GM10847 (cell line): ENCODE data around the gene GPR157.

ENCODE experiments used
- POLR2A ChIP-seq: IDR thresholded peaks from 2 replicates; pipeline ENCODE4 v1.6.1; 2011; ENCODE audit not compliant: insufficient read length; ENCODE audit errors: extremely low read depth

GPR157 gene

DNA sequence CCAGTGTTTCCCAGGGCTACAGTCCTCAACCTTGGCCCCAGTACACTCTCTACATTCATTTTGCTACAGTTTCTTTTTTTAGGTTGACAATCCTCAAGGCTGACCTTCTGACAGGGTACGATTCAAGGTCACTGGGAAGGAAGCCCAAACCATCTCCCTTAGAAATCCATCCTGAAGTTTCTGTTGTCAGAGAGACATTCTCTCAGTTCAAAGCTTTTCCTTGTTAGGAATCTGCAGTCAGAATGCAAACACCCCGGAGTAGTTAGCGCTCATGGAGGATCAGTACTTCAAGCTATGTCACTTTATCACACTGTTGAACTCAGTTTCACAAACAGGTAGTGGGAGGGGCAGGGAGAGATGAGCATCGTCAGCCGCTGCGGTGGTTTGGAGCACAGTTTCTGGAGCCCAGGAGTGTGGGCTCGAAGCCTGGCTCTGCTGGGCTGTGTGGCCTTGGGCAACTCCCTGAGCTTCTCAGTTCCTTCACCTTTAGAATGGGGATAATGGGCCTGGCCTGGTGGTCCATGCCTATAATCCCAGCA, 63.6 kb downstream of the GPR157 start:
- no peak for TF ChIP-seq POLR2A

DNA sequence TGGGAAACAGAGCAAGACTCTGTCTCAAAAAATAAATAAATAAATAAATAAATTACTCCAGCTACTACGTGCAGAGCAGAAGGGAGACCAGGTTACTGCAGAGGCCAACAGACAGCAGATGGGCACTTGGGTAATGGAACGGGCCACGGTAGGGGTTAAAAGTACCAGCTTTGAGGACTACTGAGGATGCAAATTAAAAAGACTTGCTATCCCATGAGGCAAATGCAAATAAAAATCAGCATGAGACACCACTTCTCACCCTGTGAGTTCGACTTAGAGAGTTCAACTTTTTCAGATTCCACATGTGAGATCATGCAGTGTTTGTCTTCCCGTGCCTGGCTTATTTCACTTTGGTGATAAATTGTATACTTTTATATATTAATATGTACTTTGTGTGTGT, 66.1 kb downstream of the GPR157 start:
- no peak for TF ChIP-seq POLR2A

DNA sequence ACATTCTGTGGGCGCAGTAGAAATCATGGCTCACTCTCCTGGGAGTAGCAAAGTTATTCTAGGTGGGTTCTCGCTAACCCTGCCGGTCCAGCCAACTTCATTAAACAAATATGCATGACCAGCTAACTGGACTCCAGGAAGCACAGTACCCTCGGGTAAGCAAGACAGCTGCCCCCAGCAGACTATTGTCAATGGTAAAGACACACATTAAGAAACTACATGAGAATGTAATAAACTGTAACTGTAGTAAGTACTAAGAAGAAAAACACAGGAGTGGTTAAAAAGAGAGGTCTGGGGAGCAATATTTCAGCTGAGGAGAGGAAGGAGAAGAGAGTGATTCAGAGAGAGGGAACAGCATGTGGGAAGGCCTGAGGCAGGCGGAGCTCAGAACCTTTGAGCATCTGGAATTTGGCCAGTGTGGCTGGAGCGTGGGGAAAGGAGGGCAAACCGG, 66.9 kb downstream of the GPR157 start:
- TF ChIP-seq POLR2A, result no peak

DNA sequence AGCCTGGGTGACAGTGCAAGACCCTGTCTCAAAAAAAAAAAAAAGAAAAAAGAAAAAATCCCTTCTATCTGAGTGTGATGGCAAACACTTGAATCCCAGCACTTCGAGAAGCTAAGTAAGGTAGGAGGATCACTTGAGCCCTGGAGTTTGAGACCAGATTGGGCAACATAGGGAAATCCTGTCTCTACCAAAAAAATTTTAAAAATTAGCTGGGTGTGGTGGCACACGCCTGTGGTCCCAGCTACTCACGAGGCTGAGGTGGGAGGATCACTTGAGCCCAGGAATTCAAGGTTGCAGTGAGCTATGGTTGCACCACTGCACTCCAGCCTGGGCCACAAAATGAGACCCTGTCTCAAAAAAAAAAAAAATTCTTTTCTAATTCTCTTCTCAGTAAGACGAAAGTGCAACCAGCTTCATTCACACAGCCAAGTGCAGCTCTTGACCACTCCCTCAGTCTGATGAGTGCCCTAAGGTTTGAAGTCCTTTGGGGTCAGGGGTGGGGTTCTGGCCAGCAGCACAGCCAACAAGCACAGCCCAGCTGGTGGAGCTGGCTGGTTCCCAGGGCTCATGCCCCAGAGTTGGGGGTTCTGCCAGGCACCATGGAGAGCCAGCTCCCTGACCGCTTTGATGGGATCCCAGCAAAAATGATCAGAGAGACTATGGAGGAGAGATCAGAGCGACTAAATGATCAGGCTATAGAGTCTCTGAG, 67.5 kb downstream of the GPR157 start:
- no peak for TF ChIP-seq POLR2A

DNA sequence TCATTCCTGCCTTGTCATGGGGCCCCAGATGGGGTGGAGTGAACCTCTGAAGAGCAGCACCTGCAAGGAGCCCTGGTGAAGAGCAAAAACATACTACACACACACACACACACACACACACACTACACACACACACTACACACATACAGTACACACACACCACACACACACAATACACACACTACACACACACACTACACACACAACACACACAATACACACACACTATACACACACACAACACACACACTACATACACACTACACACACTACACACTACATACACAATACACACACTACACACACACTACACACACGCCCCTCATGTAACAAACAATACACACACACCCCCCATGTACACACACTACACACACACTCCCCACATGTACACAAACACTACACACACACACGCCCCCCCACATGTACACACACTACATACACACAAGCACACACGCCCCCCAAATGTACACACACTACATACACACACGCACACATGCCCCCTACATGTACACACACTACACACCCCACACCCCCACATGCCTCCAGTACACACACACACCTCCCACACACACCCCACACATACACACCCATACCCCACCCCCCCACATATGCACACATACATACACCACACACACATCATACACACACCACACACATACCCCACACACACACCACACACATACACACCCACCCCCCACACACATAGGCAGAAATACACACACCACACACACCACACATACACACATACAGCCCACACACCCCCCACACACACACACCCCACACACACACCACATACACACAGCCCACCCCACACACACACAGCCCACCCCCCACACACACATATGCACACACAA, 68.8 kb downstream of the GPR157 start:
- no peak for TF ChIP-seq POLR2A

DNA sequence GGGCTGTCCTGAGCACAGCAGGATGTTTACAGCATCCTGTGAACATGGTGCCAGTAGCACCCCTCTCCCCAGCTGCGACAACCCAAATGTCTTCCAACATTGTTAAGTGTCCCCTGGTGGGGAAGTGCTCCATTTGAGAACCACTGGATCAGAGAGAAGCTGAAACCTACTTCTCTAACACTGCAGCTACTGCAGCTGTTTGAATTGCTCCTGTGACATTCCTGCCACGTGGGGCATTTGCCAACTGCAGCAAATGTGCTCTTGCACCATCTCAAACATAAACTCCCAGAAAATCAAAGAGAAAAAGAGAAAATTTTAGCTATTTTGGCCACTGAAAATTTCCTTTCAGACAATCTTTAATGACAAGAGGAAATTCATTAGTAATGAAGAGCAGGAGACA, 70.4 kb downstream of the GPR157 start:
- no peak for TF ChIP-seq POLR2A

DNA sequence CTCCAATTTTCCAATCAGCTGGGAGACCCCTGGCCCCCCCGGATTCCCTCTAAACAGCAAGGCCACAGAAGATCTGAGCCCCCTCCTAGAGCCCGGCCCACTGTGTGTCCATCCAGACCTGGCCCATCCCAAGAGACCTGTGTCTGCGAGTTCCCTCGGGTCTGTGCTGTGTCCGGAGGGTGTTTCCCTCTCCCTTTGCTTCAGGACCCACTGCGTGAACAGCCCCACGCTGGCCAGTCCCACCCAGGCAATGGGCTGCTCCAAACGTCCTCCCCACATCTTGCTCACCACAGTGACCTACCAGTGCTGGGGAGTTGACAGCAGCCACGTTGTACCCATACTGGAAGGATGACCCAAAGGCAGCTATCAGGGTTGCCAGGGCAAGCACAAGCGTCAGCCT, 71.1 kb downstream of the GPR157 start:
- TF ChIP-seq POLR2A, result no peak

DNA sequence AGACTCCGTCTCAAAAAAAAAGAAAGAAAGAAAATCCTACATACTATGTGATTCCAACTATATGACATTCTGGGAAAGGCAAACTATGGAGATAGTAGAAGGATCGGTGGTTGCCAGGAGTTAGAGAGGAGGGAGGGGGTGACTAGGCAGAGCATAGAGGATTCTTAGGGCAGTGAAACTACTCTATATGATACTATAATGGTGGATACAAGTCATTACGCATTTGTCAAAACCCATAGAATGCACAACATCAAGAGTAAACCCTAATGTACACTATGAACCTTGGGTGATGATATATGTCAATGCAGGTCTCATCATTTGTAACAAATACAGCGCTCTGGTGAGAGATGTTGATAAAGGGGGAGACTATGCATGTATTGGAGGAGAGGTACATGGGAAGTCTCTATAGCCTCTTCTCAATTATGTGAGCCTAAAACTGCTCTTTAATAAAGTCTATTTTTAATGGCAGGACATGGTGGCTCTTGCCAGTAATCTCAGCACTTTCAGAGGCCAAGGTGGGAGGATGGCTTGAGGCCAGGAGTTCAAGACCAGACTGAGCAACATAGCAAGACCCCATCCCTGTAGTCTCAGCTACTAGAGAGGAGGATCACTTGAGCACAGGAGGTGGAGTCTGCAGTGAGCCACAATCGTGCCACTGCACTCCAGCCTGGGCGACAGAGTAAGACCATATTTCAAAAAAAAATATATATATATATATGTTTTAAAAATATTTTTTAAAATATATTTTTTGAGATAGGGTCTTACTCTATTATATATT, 76.4 kb downstream of the GPR157 start:
- no peak for TF ChIP-seq POLR2A

DNA sequence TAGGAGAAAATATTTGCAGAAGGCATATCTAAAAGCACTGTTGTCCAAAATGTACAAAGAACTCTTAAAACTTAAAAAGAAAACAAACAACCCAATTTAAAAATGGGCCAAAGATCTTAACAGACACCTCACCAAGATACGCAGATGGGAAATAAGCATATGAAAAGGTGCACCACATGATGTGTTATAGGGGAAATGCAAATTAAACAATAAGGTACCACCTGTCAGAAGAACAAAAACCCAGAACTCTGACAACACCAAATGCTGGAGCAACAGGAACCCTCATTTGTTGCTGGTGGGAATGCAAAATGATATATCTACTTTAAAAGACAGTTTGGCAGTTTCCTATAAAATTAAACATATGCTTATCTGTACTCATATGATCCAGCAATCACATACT, 77.5 kb downstream of the GPR157 start:
- TF ChIP-seq POLR2A, result no peak

DNA sequence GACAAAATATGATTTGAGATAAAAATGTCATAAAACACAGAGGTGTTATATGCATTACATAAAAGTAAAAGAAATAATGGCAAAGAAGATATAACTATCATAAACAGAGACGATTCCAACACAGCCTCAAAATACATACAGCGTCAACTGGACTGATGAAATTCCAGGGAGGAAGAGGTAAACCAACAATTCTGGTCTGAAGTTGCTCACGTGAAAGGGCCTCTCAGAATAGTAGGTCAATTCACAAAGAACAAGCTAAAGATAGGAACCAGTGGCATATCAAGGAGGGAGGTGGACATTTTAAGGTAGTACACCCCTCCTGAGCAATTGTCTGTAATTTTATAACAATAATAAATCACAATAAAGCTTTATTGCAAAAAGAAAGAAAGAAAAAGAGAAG, 78.1 kb downstream of the GPR157 start:
- no peak for TF ChIP-seq POLR2A
